Measurements from ENCODE around the gene FBXO47.

DNA sequence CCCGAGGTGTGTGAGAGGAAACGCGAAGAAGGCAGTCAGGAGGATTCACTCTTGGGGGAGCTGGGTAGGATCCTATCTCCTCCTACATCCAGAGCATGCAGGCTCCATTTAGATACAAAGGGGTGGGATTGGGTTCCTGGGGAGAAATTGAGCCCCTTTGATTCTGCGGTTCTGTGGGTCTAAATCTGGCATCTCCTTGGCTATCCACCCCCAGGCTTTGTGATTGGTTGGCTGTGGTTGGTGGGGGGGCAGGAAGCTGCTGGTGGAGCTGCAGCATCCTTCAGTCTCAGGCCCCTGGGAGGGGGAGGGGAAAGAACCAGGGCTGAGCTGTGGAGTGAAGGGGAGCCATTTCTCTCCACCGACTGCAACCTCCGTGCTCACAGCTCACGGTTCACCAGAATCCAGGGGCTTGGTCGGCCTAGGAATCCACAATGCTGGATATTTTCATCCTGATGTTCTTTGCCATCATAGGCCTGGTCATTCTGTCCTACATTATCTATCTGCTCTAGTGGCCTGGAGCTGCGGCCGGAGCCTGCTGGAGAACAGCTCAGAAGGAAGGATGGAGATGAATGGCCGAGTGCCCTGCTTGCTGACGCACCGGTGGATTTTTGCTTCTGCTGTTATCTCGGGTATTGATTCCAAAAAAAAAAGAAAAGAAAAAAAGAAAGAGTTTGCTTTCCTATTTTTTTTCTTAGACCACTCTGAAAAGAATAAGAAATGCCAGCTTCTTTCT is 41.8 kb downstream of the FBXO47 start, which contains the start of gene LASP1NB:
- TF ChIP-seq, protein P1, sequence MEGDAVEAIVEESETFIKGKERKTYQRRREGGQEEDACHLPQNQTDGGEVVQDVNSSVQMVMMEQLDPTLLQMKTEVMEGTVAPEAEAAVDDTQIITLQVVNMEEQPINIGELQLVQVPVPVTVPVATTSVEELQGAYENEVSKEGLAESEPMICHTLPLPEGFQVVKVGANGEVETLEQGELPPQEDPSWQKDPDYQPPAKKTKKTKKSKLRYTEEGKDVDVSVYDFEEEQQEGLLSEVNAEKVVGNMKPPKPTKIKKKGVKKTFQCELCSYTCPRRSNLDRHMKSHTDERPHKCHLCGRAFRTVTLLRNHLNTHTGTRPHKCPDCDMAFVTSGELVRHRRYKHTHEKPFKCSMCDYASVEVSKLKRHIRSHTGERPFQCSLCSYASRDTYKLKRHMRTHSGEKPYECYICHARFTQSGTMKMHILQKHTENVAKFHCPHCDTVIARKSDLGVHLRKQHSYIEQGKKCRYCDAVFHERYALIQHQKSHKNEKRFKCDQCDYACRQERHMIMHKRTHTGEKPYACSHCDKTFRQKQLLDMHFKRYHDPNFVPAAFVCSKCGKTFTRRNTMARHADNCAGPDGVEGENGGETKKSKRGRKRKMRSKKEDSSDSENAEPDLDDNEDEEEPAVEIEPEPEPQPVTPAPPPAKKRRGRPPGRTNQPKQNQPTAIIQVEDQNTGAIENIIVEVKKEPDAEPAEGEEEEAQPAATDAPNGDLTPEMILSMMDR (IDR thresholded peaks at IDR 0.05): no peak
- no peak for TF ChIP-seq EP300 (IDR thresholded peaks at IDR 0.05)
